ENCODE results near the gene GFRA4.

- TF ChIP-seq EZH2 (IDR thresholded peaks at IDR 0.05) (no peak), POLR2AphosphoS5 (IDR thresholded peaks at IDR 0.05; ENCODE audit: borderline replicate concordance, low read depth, low read length) (no peak)
Observed at GRCh38 chr20:3613821-3614440, 49.3 kb downstream of the GFRA4 start.

All from SK-N-MC (cell line).